ENCODE data around the gene AUTS2.

The AUTS2 gene

DNA sequence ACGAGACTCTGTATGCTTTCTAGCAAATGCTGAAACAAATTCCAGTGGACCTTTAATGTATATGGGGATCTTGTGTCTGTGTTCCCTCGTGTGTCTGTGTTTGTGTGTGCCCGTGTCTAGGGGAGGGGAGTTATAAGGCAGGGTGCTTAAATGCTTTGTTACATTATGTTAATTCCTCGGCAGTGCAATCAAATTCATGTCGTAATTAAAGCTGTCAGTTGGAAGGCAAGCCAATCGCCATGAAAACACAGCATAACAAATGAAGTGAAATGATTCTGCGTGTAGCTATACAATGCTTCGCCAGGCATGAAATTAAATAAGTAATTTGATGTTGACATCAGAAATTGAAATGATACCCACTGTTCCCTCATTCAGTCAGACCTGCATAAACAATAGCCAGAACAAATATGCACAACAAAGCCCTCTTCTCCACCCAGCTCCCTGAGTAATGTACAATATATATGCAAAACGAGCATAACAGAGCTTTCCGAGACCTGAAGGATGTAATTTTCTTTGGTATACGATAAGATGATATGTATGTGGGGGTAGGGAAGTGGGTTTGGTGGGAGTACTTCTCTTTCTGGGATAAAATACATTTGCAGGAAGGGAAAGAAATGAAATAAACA is 534.1 kb downstream of the AUTS2 start:
- Histone ChIP-seq H3K36me3 (ENCODE audit: insufficient read depth, low read length) (peaks cover 23% of the 10 kb centered on the region), H3K4me1 (ENCODE audit: insufficient read depth, low read length, severe bottlenecking) (no peaks in the 10 kb centered on the region), H3K9ac (ENCODE audit: low read length) (no peak overlapping the region), H3K27me3 (ENCODE audit: insufficient read depth, low read length) (no peaks in the 10 kb centered on the region), H3K79me2 (ENCODE audit: insufficient read depth, low read length) (no peaks in the 10 kb centered on the region), H3K4me3 (ENCODE audit: low read depth, low read length, poor library complexity, severe bottlenecking) (no peak overlapping the region), H2AFZ (ENCODE audit: low read length) (no peak overlapping the region), H4K20me1 (ENCODE audit: insufficient read depth, low read length) (no peaks in the 10 kb centered on the region), H3K9me2 (ENCODE audit: low read depth, low read length) (no peaks in the 10 kb centered on the region), H3K27ac (ENCODE audit: low read depth, low read length, poor library complexity, severe bottlenecking) (no peak overlapping the region), H3F3A (ENCODE audit: insufficient read depth, low read length) (no peaks in the 10 kb centered on the region), H3K9me3 (ENCODE audit: low read length) (no peaks in the 10 kb centered on the region), H3K4me2 (ENCODE audit: low read length) (no peak overlapping the region)
- TF ChIP-seq EZH2 (IDR thresholded peaks at IDR 0.05; ENCODE audit: borderline replicate concordance, low read length): no peak
- TF ChIP-seq, protein P1, sequence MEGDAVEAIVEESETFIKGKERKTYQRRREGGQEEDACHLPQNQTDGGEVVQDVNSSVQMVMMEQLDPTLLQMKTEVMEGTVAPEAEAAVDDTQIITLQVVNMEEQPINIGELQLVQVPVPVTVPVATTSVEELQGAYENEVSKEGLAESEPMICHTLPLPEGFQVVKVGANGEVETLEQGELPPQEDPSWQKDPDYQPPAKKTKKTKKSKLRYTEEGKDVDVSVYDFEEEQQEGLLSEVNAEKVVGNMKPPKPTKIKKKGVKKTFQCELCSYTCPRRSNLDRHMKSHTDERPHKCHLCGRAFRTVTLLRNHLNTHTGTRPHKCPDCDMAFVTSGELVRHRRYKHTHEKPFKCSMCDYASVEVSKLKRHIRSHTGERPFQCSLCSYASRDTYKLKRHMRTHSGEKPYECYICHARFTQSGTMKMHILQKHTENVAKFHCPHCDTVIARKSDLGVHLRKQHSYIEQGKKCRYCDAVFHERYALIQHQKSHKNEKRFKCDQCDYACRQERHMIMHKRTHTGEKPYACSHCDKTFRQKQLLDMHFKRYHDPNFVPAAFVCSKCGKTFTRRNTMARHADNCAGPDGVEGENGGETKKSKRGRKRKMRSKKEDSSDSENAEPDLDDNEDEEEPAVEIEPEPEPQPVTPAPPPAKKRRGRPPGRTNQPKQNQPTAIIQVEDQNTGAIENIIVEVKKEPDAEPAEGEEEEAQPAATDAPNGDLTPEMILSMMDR (IDR thresholded peaks at IDR 0.05; ENCODE audit: low read length): no peak

DNA sequence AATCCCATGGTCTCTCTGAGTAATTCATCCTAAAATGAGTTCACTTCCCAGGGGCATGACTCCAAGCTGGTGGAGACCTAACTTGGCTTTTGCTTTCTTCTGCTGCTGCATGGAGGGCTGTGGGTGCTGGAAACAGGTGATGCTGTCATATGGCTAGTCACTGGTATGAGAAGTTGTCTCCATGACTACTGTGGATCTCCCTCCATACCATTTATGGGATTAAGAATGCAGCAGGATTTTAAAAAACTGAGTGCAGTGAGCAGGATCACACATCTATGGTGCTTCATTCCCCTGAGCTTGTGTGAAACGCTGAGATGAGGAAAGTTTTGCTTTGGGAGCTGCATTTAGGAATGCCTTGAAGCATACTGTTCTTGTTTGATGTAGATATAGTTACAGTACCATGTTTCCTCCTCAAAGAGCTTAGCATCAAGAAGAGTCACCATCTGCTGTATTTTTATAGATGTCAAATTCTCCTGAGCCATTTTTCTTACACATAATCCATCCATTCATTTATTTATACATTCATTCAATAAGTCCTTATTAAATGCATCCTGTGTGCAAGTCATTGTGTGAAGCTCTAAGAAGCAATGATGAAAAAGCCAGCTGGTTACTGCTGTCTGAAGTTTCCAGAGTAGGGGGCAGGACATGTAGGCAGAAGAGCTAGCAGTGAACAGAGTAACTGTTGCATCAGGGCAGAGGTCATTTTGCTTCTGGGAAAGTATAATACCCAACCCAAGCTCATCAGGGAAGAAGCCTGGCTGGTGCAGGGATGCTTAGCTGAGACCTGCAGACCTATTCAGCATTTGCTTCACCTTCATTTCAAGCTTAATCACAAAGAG is 534.8 kb downstream of the AUTS2 start:
- TF ChIP-seq, protein P1 (IDR thresholded peaks at IDR 0.05; ENCODE audit: low read length): no peak
- no peak for TF ChIP-seq EZH2 (IDR thresholded peaks at IDR 0.05; ENCODE audit: borderline replicate concordance, low read length)
- H3K4me3 ChIP-seq (ENCODE audit: low read depth, low read length, poor library complexity, severe bottlenecking): no peak overlapping the region
- no peak overlapping the region for H2AFZ ChIP-seq (ENCODE audit: low read length)

GRCh38 chr7:70134029-70134770 is 535.9 kb downstream of the AUTS2 start:
- H3F3A ChIP-seq (ENCODE audit: insufficient read depth, low read length): no peaks in the 10 kb centered on the region
- TF ChIP-seq EZH2 (IDR thresholded peaks at IDR 0.05; ENCODE audit: borderline replicate concordance, low read length): no peak
- TF ChIP-seq, protein P1 (IDR thresholded peaks at IDR 0.05; ENCODE audit: low read length): no peak
- H3K27ac ChIP-seq (ENCODE audit: low read depth, low read length, poor library complexity, severe bottlenecking): no peak overlapping the region
- H3K9me3 ChIP-seq (ENCODE audit: low read length): no peaks in the 10 kb centered on the region
- H3K4me2 ChIP-seq (ENCODE audit: low read length): no peak overlapping the region
- no peaks in the 10 kb centered on the region for H3K9me2 ChIP-seq (ENCODE audit: low read depth, low read length)
- H3K36me3 ChIP-seq (ENCODE audit: insufficient read depth, low read length): peaks cover 23% of the 10 kb centered on the region; the same call in 1 of the 2 replicates
- H3K4me3 ChIP-seq (ENCODE audit: low read depth, low read length, poor library complexity, severe bottlenecking): no peak overlapping the region
- H4K20me1 ChIP-seq (ENCODE audit: insufficient read depth, low read length): no peaks in the 10 kb centered on the region
- no peaks in the 10 kb centered on the region for H3K79me2 ChIP-seq (ENCODE audit: insufficient read depth, low read length)
- H2AFZ ChIP-seq (ENCODE audit: low read length): no peak overlapping the region
- H3K27me3 ChIP-seq (ENCODE audit: insufficient read depth, low read length): no peaks in the 10 kb centered on the region
- no peaks in the 10 kb centered on the region for H3K4me1 ChIP-seq (ENCODE audit: insufficient read depth, low read length, severe bottlenecking)
- H3K9ac ChIP-seq (ENCODE audit: low read length): no peak overlapping the region

More for the DNA sequence above, 534.8 kb downstream of the AUTS2 start:
- H3K4me2 ChIP-seq (ENCODE audit: low read length): no peak overlapping the region
- no peaks in the 10 kb centered on the region for H3K9me3 ChIP-seq (ENCODE audit: low read length)
- no peaks in the 10 kb centered on the region for H3K27me3 ChIP-seq (ENCODE audit: insufficient read depth, low read length)
- H3K79me2 ChIP-seq (ENCODE audit: insufficient read depth, low read length): no peaks in the 10 kb centered on the region
- H3K27ac ChIP-seq (ENCODE audit: low read depth, low read length, poor library complexity, severe bottlenecking): no peak overlapping the region
- peaks cover 25% of the 10 kb centered on the region for H3K36me3 ChIP-seq (ENCODE audit: insufficient read depth, low read length)
- H3K4me1 ChIP-seq (ENCODE audit: insufficient read depth, low read length, severe bottlenecking): no peaks in the 10 kb centered on the region
- no peaks in the 10 kb centered on the region for H4K20me1 ChIP-seq (ENCODE audit: insufficient read depth, low read length)
- H3F3A ChIP-seq (ENCODE audit: insufficient read depth, low read length): no peaks in the 10 kb centered on the region
- no peak overlapping the region for H3K9ac ChIP-seq (ENCODE audit: low read length)
- no peaks in the 10 kb centered on the region for H3K9me2 ChIP-seq (ENCODE audit: low read depth, low read length)

All from OCI-LY1 (cell line).